Stimulated activated CD8-positive, alpha-beta memory T cell treated with anti-CD3 and anti-CD28 coated beads, Interleukin-12 subunit alpha, Interleukin-12 subunit beta, amount 100 ng/mL, for 1 hour (primary cell): ENCODE data around the gene VOPP1.

Source experiments
- DNase-seq: peaks from one replicate; pipeline ENCODE4 v3.0.0-alpha.2; 2020; ENCODE audit warnings: low read depth

VOPP1 gene

DNA sequence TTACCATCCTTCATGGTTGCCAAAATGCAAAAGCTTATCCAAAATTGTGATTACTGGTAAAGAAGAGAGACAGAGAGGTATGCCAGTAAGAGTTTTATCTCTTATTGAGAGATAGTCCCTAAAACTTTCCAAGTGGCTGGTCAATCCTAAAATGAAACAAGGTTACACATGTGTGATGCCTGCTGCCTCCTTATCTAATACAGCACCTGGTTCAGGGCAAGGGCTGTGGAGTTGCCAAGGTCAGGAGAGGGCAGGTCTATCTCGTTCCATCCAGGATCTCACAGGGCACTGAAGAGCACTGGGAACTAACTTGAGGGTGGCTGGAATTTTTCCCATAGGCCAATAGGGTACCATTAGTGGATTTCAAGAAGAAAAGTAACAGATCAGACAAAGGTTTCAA lies 18.3 kb downstream of the VOPP1 start:
- no peak for DNase-seq

DNA sequence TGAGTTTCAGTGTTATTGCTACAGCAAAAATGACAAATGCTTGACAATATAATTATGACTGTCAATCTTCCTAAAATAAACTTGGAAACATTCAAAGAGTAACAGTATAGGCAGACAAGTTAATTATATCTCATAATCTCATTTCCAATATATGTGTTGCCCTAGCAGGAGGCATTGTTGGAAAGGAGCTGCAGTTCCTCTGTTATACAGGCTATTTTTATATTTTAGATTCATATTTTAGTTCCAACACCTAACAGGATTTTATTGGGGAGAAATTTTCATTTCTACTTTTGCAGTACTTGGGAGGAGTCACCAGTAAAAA lies 19.3 kb downstream of the VOPP1 start:
- DNase-seq, result no peak

DNA sequence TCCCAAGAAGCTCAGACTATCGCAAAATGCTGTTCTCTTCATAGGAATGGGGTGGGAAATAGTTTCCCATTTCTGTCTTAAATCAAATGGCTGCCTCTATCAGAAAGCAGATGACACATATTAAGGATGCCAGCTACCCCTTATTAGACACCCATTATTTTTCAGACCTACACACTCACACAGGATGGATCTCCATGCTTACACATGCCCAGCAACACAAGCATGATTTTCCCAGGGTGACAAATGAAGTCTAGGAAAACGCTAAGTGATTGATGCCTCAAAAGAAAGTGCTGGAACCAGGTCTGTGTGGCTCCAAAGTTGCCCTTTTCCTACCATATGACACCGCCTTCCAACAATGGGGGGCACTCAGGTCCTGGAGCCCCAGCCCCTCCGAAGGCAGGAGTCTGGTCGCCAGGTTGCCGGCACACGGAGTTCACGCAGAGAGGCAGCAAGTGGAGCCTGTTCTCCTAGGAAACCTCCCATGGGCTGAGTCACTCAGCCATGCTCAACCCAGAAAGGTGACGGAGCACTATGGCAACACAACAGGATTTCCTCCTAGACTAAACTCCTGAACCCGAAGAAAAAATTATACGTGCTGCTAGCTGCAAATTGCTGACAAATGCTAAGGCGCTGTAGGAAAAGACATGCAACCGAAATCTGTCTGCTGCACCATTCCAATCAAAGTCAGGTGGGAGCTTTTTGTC lies 19.8 kb downstream of the VOPP1 start:
- DNase-seq, result no peak

DNA sequence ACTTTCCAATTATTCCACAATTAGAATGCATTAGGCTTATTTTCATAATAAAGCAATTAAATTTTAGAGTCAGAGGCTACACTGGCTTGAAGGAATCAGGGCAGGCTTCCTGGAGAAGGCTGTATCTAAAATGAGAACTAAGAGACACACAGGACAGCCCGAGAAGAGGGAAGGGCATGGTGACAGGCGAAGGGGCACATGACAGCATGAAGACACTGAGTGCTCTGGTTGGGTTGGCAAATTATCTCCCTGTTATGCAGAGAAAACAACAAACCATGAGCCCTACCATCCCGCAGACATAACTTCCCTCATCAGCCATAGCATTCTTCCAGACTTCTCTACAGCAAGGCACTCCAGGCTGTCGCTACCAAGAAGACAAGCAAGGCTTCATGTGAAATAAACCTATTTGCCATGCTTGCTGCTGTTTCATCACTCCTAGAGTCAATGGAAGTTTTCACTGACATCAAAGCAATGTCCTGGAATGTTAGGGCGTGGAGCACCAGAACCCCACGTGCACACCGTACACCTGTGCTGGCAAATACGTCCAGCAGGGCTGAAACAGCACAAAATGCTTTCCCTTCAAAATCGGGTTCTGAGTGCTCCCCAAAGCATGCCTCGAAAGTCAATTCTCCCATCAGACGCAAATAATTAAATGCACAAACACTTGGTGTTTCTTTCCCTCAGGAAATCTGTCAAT lies 21.3 kb downstream of the VOPP1 start:
- no peak for DNase-seq

DNA sequence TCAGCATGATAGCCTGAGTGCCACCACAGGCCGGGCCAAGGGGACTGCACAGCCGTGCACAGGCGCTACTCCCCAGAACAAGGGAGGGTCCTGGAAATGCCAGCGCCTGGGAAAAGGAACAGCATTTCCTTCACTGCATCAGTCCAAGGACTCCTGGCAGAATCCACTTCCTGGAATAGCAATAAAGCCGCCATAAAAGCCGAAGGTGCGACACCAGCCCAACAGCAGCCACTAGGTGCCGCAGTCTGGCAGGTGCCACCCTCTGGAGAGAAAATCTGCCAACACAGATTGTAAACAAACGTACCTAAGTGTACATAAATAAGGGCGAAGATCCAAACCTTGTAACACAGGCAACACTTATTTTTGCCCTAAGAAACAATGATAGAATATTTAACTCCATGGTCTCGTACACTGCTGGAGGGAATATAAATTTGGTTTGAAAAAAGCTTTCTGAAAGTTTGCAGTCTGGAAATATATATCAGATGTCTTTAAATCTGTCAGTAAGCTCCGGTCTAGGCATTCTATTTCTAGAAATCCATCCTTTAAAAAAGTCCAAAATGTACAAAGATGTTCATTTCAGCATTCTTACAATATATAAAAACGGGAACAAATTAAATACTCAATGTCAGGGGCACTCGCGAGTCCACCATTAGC lies 22.2 kb downstream of the VOPP1 start:
- DNase-seq, result no peak

DNA sequence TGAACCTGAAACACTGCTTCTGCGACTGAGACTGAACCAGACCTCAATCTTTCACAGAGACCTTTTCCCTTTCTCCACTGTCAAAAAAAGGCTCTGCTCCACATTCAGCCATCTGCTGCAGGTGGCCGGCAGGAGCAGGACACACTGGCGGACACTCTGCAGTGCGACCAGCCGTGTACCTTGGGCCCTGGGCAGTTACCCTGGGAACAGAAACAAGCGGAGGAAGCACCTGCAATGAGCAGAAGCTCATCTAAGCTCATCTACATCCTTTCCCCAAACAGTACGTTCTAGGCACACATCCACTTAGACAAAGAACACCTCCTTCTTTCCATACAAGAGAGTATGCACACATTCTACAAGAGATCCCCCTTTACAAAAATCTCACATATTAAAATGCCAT lies 22.8 kb downstream of the VOPP1 start:
- DNase-seq, result no peak

DNA sequence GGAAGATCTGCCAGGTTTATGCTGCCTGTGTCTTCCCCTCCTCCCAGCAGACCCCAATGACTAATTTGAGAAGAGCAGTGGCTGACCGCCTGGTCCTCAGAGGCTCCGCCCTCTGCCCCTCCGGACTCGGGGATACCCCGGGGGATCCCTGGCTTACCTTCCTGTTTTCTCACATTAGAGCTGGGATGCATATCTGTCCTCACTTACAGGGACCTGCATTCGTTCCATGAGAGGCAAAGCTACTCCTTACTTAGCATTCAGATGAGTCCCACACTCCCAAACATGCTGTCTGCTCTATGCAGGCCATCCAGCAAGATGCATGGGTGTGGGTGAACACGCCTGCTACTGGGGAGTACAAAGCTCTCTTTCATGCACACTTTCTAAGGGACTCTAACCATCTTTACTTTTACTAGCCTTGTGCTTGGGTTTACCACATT lies 24.0 kb downstream of the VOPP1 start:
- no peak for DNase-seq

DNA sequence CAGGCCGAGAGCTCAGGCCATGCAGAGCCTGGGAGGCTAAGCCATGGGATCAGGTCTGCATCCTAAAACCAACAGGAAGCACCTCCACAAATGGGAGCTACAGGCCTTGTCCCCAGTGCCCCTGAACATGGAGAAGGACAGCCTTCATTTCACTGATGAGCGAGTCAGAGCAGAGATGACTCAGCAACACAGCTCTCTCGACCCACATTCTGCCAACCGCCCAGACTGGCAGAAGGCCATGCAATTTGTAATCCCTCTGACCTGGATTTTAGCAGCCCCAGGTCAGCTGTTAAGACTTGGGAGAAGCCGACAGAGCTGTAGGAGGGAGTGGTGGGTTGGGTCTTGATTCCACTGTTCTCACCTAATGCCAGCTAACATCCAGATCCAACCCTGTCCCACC lies 25.5 kb downstream of the VOPP1 start:
- DNase-seq, result no peak

DNA sequence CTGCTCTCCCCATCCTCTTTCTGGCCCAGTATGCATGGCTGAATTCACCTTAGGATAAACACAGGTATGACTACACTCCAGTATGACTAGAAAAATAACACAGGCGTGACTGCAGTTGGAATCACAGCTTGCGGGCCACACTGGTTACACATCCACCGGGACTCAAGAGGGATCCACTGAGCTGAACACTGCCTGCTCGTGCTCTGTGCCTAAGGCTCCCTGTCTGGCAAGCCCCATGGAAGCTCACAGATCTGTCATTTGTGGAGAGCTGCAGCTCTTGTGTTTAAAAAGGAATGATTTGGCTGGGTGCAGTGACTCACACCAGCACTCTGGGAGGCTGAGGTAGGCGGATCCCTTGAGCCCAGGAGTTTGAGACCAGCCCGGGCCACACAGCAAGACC lies 26.8 kb downstream of the VOPP1 start:
- DNase-seq, result no peak

DNA sequence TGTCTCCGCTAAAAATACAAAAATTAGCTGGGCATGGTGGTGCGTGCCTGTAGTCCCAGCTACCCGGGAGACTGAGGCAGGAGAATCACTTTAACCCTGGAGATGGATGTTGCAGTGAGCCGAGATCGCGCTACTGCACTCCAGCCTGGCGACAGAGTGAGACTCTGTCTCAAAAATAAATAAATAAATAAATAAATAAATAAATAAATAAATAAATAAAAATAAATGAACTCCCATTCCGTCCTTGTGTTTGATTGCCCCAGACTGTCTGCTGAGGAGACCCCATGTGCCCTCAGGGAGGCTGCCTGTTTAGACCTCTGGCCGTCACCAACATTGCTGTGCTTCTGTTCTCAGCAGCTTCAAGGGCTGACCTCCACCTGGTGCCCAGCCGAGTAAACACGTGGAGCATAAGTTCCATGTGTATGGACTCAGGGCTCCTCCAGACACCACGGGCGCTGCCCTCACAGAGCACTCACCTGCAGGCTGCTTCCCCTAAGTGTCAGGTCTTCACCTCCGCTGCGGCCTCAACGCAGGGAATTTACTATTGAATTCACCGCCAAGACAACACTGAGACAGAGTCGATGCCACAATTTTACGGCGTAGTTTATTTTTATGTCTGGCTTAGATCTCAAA lies 32.0 kb downstream of the VOPP1 start:
- DNase-seq, result no peak

DNA sequence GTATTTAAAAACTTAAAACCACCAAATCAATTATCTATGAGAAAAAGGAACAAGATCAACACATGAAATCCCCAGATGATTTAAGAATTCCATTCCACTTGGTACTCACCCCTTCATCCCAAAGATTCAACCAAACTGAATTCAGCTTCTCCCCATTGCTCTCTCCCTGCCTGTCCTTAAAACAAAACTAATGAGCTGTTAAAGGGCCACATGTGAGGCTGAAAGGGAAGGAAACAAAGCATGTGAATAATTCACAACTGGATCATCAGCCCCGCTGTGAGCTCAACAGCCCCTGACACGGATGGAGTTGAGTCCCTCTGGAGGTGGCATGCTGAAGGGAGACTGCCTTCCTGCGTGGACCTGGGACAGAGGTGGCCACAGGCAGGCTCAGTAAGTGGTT lies 32.9 kb downstream of the VOPP1 start:
- no peak for DNase-seq

DNA sequence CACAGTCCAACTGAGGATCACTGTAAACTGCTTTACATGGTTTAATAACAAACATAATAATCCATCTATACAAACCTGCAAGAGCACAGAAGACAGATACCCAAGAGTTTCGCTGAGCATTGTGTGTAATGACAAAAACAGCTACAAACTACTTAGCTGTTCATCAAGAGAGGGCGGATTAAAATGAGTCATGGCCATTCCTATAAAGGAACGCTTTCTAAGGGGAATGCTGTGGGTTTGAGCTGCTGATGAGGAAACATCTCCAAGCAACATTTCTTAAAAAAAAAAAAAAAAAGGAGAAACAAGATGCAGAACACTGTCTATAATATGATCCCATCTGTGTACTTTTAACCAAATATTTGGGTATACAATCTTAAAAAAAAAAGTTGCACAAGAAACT lies 33.8 kb downstream of the VOPP1 start:
- no peak for DNase-seq

DNA sequence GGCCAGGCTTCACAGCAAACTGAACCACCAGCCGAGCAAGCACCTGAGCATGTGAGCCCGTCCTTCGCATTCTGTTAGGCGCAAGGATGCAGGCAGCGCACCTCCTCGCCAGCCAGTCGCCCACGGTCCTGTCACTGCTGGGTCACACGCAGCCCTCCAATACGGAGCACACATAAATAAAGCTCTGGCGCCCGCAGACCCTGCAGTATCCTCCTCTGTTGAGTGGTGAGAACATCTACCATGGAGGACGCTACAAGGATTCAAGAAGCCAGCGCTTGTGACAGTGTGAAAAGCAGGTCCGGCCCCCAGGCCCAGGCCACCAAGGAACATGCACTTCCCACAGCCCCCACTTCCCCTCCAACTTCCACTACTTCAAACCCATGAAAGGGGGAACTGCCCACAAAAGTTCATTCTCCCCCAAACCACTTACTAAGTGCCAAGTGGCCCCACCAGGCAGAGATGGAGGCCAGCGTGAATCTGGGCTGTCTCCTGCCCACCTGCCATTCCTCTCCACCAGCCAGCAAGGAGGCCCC lies 34.8 kb downstream of the VOPP1 start:
- no peak for DNase-seq

DNA sequence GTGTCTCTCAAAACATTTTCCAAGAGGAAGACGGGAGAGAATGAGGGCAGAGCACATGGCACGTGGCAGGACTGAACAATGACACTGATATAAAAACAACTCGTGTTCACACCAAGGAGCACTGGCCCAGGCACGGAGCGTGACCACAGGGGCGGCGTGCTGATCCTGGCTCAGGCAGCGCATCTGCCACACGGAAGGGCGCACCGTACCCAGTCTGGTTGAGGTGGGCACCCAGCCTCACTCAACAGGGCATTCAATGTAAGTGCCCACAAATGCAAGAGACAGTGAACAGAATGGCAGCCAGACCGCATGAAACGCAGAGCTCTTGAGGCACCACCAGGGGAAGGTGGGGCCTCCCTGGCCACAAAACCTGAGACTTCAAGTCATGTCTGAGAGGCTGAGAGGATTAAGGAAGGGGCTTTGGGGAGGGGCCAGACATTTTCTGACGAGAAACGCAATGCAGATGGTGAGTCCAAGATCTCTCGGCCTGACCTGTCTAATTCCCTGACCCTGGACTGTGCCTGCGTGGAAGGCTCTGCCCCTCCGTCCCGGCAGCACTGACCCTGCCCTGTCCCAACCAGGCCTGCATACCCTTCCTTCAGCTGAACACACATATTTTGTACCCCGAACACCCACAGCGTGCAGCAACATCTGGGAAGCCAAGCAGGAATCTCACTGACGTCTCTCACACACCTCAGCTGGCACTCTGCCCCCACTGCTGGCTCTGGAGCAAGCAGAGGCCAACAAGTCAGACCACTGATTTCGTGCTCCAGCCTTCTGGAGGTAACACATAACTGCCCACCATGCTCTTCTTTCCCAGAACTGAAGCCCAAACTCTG lies 35.5 kb downstream of the VOPP1 start:
- DNase-seq, result no peak

DNA sequence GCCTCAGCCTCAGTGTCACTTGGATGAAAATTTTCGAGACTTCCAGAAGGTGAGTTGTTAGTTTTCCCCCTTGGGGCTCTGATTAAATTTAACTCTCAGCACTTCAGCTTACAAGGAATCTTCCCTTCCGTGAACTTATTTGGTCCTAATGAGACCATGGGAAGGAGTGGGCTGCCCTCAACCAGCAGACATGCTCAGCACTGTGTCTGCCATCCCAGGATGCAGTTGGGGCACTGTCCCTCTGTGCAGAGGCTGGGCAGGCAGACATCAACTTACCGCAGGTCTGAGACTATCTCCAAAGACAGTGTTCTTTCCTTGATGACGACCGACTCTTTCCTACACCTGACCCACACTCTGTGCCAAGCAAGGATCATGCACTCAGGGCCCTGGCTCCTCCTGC lies 36.7 kb downstream of the VOPP1 start:
- DNase-seq, result no peak

DNA sequence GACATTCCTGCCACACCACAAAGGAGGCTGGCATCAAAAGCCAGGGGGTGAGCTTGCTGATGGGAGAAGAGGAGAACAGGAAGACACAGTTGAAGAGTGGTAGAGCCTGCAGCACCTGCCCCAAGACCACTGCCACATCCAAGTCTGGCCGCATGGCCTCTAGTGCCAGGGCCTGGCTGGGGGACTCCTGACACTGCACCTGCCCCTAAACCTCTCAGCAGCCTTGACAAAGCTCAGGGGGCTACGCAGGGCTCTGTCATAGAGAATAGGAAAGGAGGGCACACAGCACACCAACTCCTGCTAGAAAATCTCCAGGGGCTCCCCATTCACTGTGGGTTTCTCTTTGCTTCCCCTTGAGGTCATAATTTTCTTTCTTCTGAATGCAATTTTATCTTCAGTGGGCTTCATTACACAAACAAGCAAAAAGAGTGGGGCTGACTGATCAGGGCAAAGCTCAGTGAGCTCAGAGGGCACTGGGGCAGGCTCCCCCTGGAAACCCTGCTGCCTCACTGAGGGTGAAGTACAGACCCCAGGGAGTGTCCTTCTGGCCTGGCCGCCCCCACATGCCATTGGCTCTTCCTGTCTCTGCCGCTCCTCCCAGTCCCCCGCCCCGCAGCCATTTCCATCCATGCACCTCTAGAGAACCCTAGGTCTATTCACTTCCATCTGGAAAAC lies 37.2 kb downstream of the VOPP1 start:
- no peak for DNase-seq

DNA sequence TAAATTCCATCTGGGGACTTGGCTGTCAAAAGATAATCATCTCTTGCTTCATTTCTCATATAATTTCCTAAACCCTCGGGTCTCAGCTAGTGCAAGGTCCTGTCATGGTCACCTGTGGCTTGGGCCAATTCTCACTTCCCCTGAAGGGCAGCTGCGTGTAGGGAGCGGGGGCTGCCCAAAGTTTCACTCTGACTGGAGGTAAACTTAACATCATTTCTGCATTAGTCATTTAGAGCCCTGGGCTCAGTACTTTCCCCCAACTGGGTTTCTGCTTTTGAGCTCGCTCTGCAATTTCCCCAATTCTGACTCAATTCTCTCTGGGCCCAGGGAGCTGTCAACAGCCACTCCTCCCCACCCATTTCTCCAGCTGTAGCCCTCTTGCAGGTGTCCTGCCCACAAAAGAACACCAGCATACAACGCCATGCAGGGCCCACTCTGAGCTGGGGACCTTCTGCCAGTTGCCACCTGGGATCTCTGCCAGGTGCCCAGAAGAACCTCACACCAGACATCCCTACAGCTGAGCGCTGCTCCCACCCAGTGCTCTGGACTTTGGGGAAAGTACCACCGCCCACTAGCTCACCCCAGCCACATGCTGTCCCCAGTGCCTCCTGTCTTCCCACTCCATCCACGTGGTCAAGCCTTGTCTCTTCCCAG lies 37.9 kb downstream of the VOPP1 start:
- peak; percentile 20 for DNase-seq

DNA sequence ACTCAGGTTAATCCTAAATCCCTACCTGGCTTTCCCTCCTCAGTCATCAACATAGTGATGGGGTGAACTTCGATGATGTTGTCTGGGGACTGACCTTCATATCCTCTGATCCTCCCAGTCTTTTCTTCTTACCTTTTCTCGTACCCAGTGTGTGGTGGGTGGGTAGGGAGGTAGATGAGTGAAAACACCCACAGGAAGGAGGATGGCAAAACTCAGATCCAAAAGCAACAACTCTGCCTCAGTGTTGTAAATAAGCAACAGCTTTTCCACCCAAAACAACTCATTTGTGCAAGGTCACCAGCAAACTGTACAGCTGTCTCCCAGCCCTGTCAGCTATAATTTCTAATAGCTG lies 38.6 kb downstream of the VOPP1 start:
- no peak for DNase-seq

DNA sequence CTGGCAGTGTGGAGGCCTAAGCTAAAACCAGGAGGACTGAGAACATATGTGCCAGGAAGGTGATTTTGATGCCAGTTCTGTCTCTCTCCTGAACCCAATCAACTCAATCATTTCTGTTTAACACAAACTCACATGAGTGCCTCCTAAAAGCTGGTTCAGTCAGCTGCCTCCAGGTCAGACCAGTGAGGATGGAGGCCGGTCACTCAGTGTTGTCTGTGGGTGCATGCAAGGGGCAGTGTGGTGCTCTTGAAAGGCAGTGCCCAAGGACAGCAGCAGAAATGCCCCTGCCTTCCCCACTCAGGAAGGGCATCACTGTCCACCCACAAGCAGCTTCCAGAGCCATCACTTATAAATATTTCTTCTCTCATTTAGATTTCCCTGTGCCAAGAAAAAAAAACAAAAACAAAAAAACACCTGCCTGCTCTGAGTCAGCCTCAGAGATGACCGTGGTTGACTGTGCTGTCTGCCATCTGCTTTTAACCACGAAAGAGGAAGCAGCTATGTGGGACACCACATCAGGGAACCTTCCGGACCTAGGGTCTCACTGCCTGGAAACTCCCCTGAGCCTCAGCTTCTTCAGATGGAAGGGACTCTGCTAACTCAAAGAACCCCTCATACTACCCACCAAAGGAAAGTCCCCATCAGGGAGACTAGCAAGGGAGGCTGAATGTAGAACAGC lies 39.1 kb downstream of the VOPP1 start:
- DNase-seq, result peak; percentile 53

DNA sequence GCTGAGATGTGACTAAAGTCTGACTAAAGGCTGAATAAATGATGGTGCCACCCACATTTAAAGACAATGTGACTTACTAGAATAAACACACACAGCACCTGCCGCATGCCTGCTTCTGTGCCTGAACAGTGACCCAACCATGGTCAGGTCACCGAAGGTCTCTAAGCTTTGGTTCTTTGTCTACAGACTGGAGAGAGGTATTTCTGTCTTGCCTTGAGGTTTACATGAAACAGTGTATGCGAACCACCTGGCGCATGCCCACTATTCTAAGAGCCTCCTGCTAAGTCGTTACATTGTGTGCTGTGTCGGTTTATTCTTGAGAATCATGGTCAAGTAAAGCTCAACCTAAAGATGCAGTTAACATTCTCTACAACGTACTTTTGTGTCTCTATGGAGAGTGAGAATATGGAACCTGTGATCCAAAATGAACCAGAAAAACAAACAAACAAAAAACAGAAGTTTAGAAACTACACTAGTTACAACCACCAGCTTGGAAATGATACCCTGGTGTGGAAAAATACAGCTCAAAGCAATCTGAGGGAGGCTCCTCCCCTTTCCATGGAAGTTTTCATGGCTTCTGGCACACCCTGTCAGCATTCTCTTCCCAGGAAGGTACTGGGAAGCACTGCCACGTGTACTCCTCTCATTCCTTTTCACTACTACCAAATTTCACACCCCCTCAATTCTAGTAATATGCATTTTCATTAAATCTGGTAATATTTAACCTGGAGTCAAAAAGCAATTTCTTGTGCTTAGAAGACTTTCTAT lies 40.0 kb downstream of the VOPP1 start:
- no peak for DNase-seq
